WTC11 (cell line): Measurements from ENCODE around the gene IQGAP2. TPM values are rescaled to one million over a fixed set of nuclear protein-coding genes. Genes with fewer than 3 reads are reported as not detected.

ENCODE experiments used
- ATAC-seq: fragments of 200-7000 bp; cut with Tn5 transposase; 2 replicates; pipeline ENCODE4 v1.10.0; 2021; ENCODE audit warnings: mild to moderate bottlenecking, moderate library complexity
- CTCF ChIA-PET: fragments of 300-600 bp; sonication (Branson Sonifier 250); formaldehyde crosslinking; loops from one replicate; lab custom pipeline; 2021; ENCODE audit warnings: antibody characterized with exemption; lab: Charles Lee
- POLR2A ChIA-PET: fragments of 350-600 bp; sonication (Branson Sonifier 250); formaldehyde crosslinking; loops from one replicate; lab custom pipeline; 2021; ENCODE audit warnings: antibody characterized with exemption; lab: Charles Lee
- DNase-seq: peaks from one replicate; pipeline ENCODE4 v3.0.0; 2021; ENCODE audit warnings: low spot score
- H3K27ac Mint-ChIP-seq: 2 replicates; pipeline ENCODE4 v1.8.0; 2021; ENCODE audit warnings: mixed read lengths
- H3K27me3 Mint-ChIP-seq: 2 replicates; pipeline ENCODE4 v1.8.0; 2021; ENCODE audit warnings: low read depth, mild to moderate bottlenecking, moderate library complexity, mixed read lengths
- H3K36me3 Mint-ChIP-seq: 2 replicates; pipeline ENCODE4 v1.8.0; 2021; ENCODE audit warnings: mixed read lengths
- H3K4me1 Mint-ChIP-seq: 2 replicates; pipeline ENCODE4 v1.8.0; 2022; ENCODE audit warnings: mixed read lengths
- H3K4me3 Mint-ChIP-seq: 2 replicates; pipeline ENCODE4 v1.8.0; 2021; ENCODE audit warnings: mild to moderate bottlenecking, moderate library complexity, mixed read lengths
- H3K9me3 Mint-ChIP-seq: 2 replicates; pipeline ENCODE4 v1.8.0; 2021; ENCODE audit warnings: mixed read lengths
- CBFB ChIP-seq: sonication (generic); formaldehyde crosslinking; IDR thresholded peaks from 2 replicates; pipeline ENCODE4 v1.8.1; 2022; ENCODE audit warnings: mild to moderate bottlenecking, low read depth, missing genetic modification reagents
- ESRRA ChIP-seq: sonication (generic); formaldehyde crosslinking; IDR thresholded peaks from 2 replicates; pipeline ENCODE4 v1.8.1; 2022; ENCODE audit warnings: mild to moderate bottlenecking, missing genetic modification reagents, borderline replicate concordance
- GTF2I ChIP-seq: fragments of 250-450 bp; sonication (Bioruptor Pico); conservative IDR thresholded peaks from 2 replicates; pipeline ENCODE4 v1.4.0; 2021; ENCODE audit warnings: mild to moderate bottlenecking
- IRF1 ChIP-seq: sonication (generic); formaldehyde crosslinking; IDR thresholded peaks from 2 replicates; pipeline ENCODE4 v1.8.0; 2023; ENCODE audit warnings: missing genetic modification reagents
- IRF2 ChIP-seq: sonication (generic); formaldehyde crosslinking; IDR thresholded peaks from 2 replicates; pipeline ENCODE4 v1.8.0; 2022; ENCODE audit warnings: low read depth, missing genetic modification reagents, borderline replicate concordance
- MAX ChIP-seq: sonication (generic); formaldehyde crosslinking; IDR thresholded peaks from 2 replicates; pipeline ENCODE4 v1.8.0; 2022; ENCODE audit warnings: mild to moderate bottlenecking, missing genetic modification reagents
- MLX ChIP-seq: sonication (generic); formaldehyde crosslinking; IDR thresholded peaks from 2 replicates; pipeline ENCODE4 v1.8.1; 2023; ENCODE audit warnings: mild to moderate bottlenecking, missing genetic modification reagents, moderate library complexity
- MXD4 ChIP-seq: fragments of 250-450 bp; sonication (Bioruptor Pico); IDR thresholded peaks from 2 replicates; pipeline ENCODE4 v1.8.0; 2021; ENCODE audit warnings: mild to moderate bottlenecking, moderate library complexity, borderline replicate concordance
- NFATC4 ChIP-seq: fragments of 250-450 bp; sonication (Bioruptor Pico); IDR thresholded peaks from 2 replicates; pipeline ENCODE4 v1.9.0; 2021; ENCODE audit warnings: mild to moderate bottlenecking
- NFYB ChIP-seq: sonication (generic); formaldehyde crosslinking; conservative IDR thresholded peaks from 2 replicates; pipeline ENCODE4 v1.8.0; 2022; ENCODE audit warnings: low read depth, missing genetic modification reagents
- NR1H2 ChIP-seq: sonication (generic); formaldehyde crosslinking; IDR thresholded peaks from 2 replicates; pipeline ENCODE4 v1.9.0; 2021; ENCODE audit warnings: mild to moderate bottlenecking, moderate library complexity, missing genetic modification reagents
- NR2C2 ChIP-seq: sonication (generic); formaldehyde crosslinking; IDR thresholded peaks from 2 replicates; pipeline ENCODE4 v1.8.0; 2022; ENCODE audit warnings: mild to moderate bottlenecking, missing genetic modification reagents
- NR3C1 ChIP-seq: sonication (generic); formaldehyde crosslinking; conservative IDR thresholded peaks from 2 replicates; pipeline ENCODE4 v1.8.1; 2023; ENCODE audit warnings: low read depth, mild to moderate bottlenecking, missing genetic modification reagents
- SMAD4 ChIP-seq: sonication (generic); formaldehyde crosslinking; IDR thresholded peaks from 2 replicates; pipeline ENCODE4 v1.8.0; 2022; ENCODE audit warnings: mild to moderate bottlenecking, missing genetic modification reagents
- SOX15 ChIP-seq: fragments of 250-450 bp; sonication (Bioruptor Pico); IDR thresholded peaks from 2 replicates; pipeline ENCODE4 v1.9.0; 2021; ENCODE audit warnings: mild to moderate bottlenecking
- TEAD1 ChIP-seq: sonication (generic); formaldehyde crosslinking; IDR thresholded peaks from 2 replicates; pipeline ENCODE4 v1.8.0; 2022; ENCODE audit warnings: mild to moderate bottlenecking, missing genetic modification reagents
- ZNF121 ChIP-seq: sonication (generic); formaldehyde crosslinking; IDR thresholded peaks from 2 replicates; pipeline ENCODE4 v1.8.0; 2023; ENCODE audit warnings: missing genetic modification reagents
- ZNF263 ChIP-seq: sonication (generic); formaldehyde crosslinking; IDR thresholded peaks from 2 replicates; pipeline ENCODE4 v1.8.1; 2022; ENCODE audit warnings: low read depth, mild to moderate bottlenecking, moderate library complexity, missing genetic modification reagents
- ZNF281 ChIP-seq: sonication (generic); formaldehyde crosslinking; IDR thresholded peaks from 2 replicates; pipeline ENCODE4 v1.8.0; 2023; ENCODE audit warnings: mild to moderate bottlenecking, missing genetic modification reagents
- ZNF317 ChIP-seq: sonication (generic); formaldehyde crosslinking; IDR thresholded peaks from 2 replicates; pipeline ENCODE4 v1.8.1; 2023; ENCODE audit warnings: low read depth, mild to moderate bottlenecking, moderate library complexity, missing genetic modification reagents, borderline replicate concordance
- ZNF423 ChIP-seq: fragments of 250-450 bp; sonication (Bioruptor Pico); IDR thresholded peaks from 2 replicates; pipeline ENCODE4 v2.1.2; 2022; ENCODE audit warnings: mild to moderate bottlenecking, moderate library complexity
- ZNF671 ChIP-seq: fragments of 250-450 bp; sonication (Bioruptor Pico); IDR thresholded peaks from 2 replicates; pipeline ENCODE4 v1.8.0; 2021; ENCODE audit warnings: mild to moderate bottlenecking
- total RNA-seq: library from RNA; stranded (reverse); gene quantifications from 3 replicates; pipeline ENCODE4 v1.2.3, GENCODE V29; 2021
- TF ChIP-seq, protein P1 (sequence below): fragments of 250-450 bp; sonication (Bioruptor Pico); IDR thresholded peaks from 2 replicates; pipeline ENCODE4 v1.8.0; 2021; ENCODE audit warnings: mild to moderate bottlenecking
- TF ChIP-seq, protein P2 (sequence below): sonication (generic); formaldehyde crosslinking; IDR thresholded peaks from 2 replicates; pipeline ENCODE4 v1.8.1; 2023; ENCODE audit warnings: mild to moderate bottlenecking, missing genetic modification reagents, moderate library complexity

The IQGAP2 gene
- total RNA-seq, 1 experiment from 2014 or later, result 70.6 TPM

DNA sequence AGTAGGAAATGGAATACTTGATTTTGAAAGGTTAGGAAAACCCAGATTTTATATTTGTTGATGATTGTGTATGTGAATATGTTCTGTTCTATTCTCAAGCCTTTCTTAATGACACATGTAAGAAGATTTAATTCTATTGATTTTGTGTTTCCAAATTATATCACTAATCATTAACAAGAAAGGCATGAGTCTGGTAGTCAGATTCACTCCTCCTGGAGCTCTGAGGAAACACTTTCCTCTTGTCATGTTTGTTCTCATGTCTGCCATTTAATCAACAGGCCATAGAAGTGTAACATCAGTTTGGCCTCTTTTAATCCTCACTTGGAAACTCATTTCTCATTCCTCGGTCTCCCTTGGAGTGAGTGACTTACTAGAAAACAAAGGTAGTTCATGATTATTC is 272.3 kb downstream of the IQGAP2 start:
- Mint-ChIP-seq H3K4me1 (no peaks in the 10 kb centered on the region), H3K27ac (no peak overlapping the region), H3K36me3 (peaks cover 32% of the 10 kb centered on the region), H3K9me3 (no peaks in the 10 kb centered on the region), H3K4me3 (no peak overlapping the region), H3K27me3 (no peaks in the 10 kb centered on the region)
- DNase-seq (no peak), ATAC-seq (no peak)
- TF ChIP-seq ZNF263 (CRISPR knock-in tag), result no peak
- no peak for TF ChIP-seq ZNF281 (CRISPR knock-in tag)
- CTCF ChIA-PET, result no interaction called here
- POLR2A ChIA-PET, result interaction anchor here (0.6 kb wide), 1 partner anchor 213 kb away, joined by 7 read pairs; no protein-coding TSS in a partner anchor

DNA sequence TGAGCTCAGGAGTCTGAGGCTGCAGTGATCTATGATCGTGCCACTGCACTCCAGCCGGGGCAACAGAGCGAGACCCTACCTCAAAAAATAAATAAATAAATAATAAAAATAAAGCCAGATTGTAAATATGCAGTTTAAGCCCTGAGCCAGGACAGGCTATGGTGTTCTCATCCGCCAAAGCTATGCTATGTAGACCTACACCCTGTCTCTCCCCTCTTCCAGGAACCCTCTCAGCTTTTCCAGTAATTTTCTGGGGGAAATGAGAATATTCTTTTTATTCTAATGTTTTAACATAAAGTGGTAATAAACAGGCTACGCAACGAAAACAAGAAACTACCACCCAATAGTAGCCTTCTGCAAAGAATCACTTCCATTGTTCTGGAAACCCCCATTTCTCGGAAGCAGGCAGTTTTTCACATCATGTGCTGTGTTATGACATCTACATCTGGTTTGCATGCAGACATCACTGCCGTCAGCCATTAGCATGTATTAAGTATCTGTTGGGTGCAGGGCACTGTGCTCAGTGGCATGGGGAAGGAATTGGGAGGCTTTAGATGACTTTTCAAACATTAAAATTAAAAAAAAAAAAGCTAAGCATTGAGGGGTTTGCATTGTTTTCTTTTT is 274.9 kb downstream of the IQGAP2 start:
- H3K4me1 Mint-ChIP-seq, result no peaks in the 10 kb centered on the region
- H3K36me3 Mint-ChIP-seq, result peaks cover 18% of the 10 kb centered on the region
- DNase-seq (no peak), ATAC-seq (no peak)
- POLR2A ChIA-PET, result no interaction called here
- H3K27ac Mint-ChIP-seq, result no peak overlapping the region
- H3K27me3 Mint-ChIP-seq, result no peaks in the 10 kb centered on the region
- CTCF ChIA-PET, result no interaction called here
- no peak overlapping the region for H3K4me3 Mint-ChIP-seq
- no peaks in the 10 kb centered on the region for H3K9me3 Mint-ChIP-seq
- TF ChIP-seq MAX (CRISPR knock-in tag), result no peak
- no peak for TF ChIP-seq NFATC4 (CRISPR knock-in tag)
- no peak for TF ChIP-seq SMAD4 (CRISPR knock-in tag)
- TF ChIP-seq CBFB (CRISPR knock-in tag), result no peak
- TF ChIP-seq MXD4, result no peak
- no peak for TF ChIP-seq ESRRA (CRISPR knock-in tag)
- TF ChIP-seq GTF2I, result no peak
- no peak for TF ChIP-seq ZNF423 (CRISPR knock-in tag)
- no peak for TF ChIP-seq MLX (CRISPR knock-in tag)
- TF ChIP-seq ZNF121 (CRISPR knock-in tag), result no peak
- no peak for TF ChIP-seq NR3C1
- TF ChIP-seq NR1H2 (CRISPR knock-in tag), result no peak

DNA sequence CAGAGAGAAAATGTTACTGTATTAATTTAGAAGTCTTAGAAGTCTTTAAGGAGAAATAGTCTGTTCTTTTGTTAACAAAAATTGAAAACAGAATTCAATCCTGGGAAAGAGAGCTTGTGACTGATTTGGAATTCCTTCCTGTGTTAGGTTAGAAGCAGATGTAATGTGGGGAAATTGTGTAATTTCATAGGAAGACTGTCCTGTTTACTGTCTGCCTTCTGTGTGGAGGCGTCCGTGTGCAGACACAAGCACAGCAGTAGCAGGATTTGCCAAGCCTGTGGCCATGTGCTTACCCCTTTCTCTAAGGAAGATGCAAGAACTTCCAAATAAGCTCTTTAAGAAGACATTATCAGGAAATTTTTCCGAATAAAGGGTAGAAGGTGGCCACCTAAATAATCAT is 276.1 kb downstream of the IQGAP2 start:
- no peak for TF ChIP-seq SOX15 (CRISPR knock-in tag)
- TF ChIP-seq ZNF317 (CRISPR knock-in tag), result no peak
- no peak for TF ChIP-seq ZNF671 (CRISPR knock-in tag)
- no peak for TF ChIP-seq MXD4
- no peak for TF ChIP-seq IRF1 (CRISPR knock-in tag)
- no peak for TF ChIP-seq ZNF281 (CRISPR knock-in tag)
- no peak for TF ChIP-seq NR2C2
- TF ChIP-seq, protein P1, sequence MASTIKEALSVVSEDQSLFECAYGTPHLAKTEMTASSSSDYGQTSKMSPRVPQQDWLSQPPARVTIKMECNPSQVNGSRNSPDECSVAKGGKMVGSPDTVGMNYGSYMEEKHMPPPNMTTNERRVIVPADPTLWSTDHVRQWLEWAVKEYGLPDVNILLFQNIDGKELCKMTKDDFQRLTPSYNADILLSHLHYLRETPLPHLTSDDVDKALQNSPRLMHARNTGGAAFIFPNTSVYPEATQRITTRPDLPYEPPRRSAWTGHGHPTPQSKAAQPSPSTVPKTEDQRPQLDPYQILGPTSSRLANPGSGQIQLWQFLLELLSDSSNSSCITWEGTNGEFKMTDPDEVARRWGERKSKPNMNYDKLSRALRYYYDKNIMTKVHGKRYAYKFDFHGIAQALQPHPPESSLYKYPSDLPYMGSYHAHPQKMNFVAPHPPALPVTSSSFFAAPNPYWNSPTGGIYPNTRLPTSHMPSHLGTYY (CRISPR knock-in tag), result no peak
- no peak for TF ChIP-seq IRF2
- TF ChIP-seq TEAD1 (CRISPR knock-in tag), result no peak
- TF ChIP-seq NFYB (CRISPR knock-in tag), result no peak
- TF ChIP-seq, protein P2, sequence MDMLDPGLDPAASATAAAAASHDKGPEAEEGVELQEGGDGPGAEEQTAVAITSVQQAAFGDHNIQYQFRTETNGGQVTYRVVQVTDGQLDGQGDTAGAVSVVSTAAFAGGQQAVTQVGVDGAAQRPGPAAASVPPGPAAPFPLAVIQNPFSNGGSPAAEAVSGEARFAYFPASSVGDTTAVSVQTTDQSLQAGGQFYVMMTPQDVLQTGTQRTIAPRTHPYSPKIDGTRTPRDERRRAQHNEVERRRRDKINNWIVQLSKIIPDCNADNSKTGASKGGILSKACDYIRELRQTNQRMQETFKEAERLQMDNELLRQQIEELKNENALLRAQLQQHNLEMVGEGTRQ, result no peak
- POLR2A ChIA-PET, result no interaction called here
- Mint-ChIP-seq H3K27ac (no peak overlapping the region), H3K27me3 (no peaks in the 10 kb centered on the region), H3K4me3 (no peak overlapping the region), H3K9me3 (no peaks in the 10 kb centered on the region), H3K4me1 (no peaks in the 10 kb centered on the region), H3K36me3 (peaks cover 19% of the 10 kb centered on the region)
- no peak for DNase-seq
- CTCF ChIA-PET, result no interaction called here
- no peak for ATAC-seq
